ENCODE measurements around the gene KRTAP5-2. TPM values are rescaled to one million over a fixed set of nuclear protein-coding genes. Genes with fewer than 3 reads are reported as not detected.
A peak's percentile ranks its signal among the peaks of the same experiment; 100 is the strongest.

KRTAP5-2 gene
- total RNA-seq, 2 donors from 2014 or later, result not detected

GRCh38 chr11:1642288-1643145 is 44.4 kb upstream of the KRTAP5-2 start:
- ATAC-seq, result no peak
- no peaks in the 10 kb centered on the region for H3K36me3 ChIP-seq (replicated peaks in 1 of 2; ENCODE audit: insufficient read depth in 1 of 2, low read depth in 2 of 2)
- H3K4me1 ChIP-seq, result no peaks in the 10 kb centered on the region
- no peak for DNase-seq
- H3K27ac ChIP-seq, result no peak overlapping the region
- intact Hi-C loops (cut with DNase I), result no loop called here
- TF ChIP-seq CTCF (IDR thresholded peaks at IDR 0.05) (no peak), POLR2A (IDR thresholded peaks at IDR 0.05) (no peak)
- H3K4me3 ChIP-seq, result no peak overlapping the region
- 61 to 73% methylated on average over 11 to 29 of the region's 29 CpGs for WGBS, 2 donors
- H3K9me3 ChIP-seq, result no peaks in the 10 kb centered on the region
- no peaks in the 10 kb centered on the region for H3K27me3 ChIP-seq

- no peak overlapping the region for H3K27ac ChIP-seq
- ATAC-seq (no peak), DNase-seq (no peak)
- TF ChIP-seq CTCF (IDR thresholded peaks at IDR 0.05), result no peak
- TF ChIP-seq POLR2A (IDR thresholded peaks at IDR 0.05), result no peak
- H3K4me3 ChIP-seq, result no peak overlapping the region
- no peaks in the 10 kb centered on the region for H3K4me1 ChIP-seq
- no peaks in the 10 kb centered on the region for H3K27me3 ChIP-seq
- intact Hi-C loops (cut with DNase I), result no loop called here
- 78 to 80% methylated on average over 8 to 15 of the region's 15 CpGs for WGBS, 2 donors
- no peaks in the 10 kb centered on the region for H3K9me3 ChIP-seq
- no peaks in the 10 kb centered on the region for H3K36me3 ChIP-seq (replicated peaks in 1 of 2; ENCODE audit: insufficient read depth in 1 of 2, low read depth in 2 of 2)
Observed at GRCh38 chr11:1641096-1641495, 43.0 kb upstream of the KRTAP5-2 start.

- Histone ChIP-seq H3K27me3 (no peaks in the 10 kb centered on the region), H3K4me3 (no peak overlapping the region), H3K36me3 (replicated peaks in 1 of 2; ENCODE audit: insufficient read depth in 1 of 2, low read depth in 2 of 2) (no peaks in the 10 kb centered on the region), H3K9me3 (no peaks in the 10 kb centered on the region), H3K27ac (no peak overlapping the region), H3K4me1 (no peaks in the 10 kb centered on the region)
- ATAC-seq (peak; percentile 82), DNase-seq (peak; percentile 20 to 55 (median 48))
- 49 to 50% methylated on average over 21 to 32 of the region's 32 CpGs for WGBS, 2 donors
- peak; percentile 61 to 75 (median 69) for TF ChIP-seq CTCF (IDR thresholded peaks at IDR 0.05)
- no peak for TF ChIP-seq POLR2A (IDR thresholded peaks at IDR 0.05)
- intact Hi-C loops (cut with DNase I), result no loop called here
Observed at GRCh38 chr11:1640076-1640946, 42.2 kb upstream of the KRTAP5-2 start.

DNA sequence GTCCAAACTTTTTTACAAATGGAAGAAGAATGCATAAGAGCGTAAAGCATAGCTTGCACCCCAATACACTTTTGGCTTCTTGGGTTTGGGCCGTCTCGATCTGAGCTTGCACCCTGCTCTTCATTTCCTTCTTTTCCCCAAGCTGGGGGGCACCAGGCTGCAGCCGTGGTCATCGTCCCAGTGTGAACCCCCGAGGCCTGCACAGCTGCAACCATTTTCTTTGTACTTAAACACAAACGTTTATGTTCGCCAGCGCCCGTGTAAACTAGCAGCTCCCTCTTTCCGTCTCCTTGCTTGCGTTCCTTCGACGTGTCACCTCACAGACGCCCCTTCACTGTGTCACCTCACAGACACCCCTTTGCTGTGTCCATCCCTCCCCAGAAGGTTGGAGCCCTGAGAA is 41.6 kb upstream of the KRTAP5-2 start:
- Histone ChIP-seq H3K4me3 (no peak overlapping the region), H3K9me3 (no peaks in the 10 kb centered on the region), H3K4me1 (no peaks in the 10 kb centered on the region), H3K27me3 (no peaks in the 10 kb centered on the region), H3K36me3 (replicated peaks in 1 of 2; ENCODE audit: insufficient read depth in 1 of 2, low read depth in 2 of 2) (no peaks in the 10 kb centered on the region), H3K27ac (no peak overlapping the region)
- intact Hi-C loops (cut with DNase I), result no loop called here
- DNase-seq (no peak), ATAC-seq (no peak)
- WGBS, 2 donors, result 44 to 47% methylated on average over 15 of the region's 15 CpGs
- no peak for TF ChIP-seq CTCF (IDR thresholded peaks at IDR 0.05)
- no peak for TF ChIP-seq POLR2A (IDR thresholded peaks at IDR 0.05)
